DMS114 treated with DMSO at 0.1 percent for 48 hours (cell line): ENCODE data around the gene EPS8.

Source experiments
- DNase-seq: peaks from one replicate; lab custom pipeline; 2025; ENCODE audit not compliant: unreplicated experiment; lab: John Stamatoyannopoulos, UW

Gene EPS8

DNA sequence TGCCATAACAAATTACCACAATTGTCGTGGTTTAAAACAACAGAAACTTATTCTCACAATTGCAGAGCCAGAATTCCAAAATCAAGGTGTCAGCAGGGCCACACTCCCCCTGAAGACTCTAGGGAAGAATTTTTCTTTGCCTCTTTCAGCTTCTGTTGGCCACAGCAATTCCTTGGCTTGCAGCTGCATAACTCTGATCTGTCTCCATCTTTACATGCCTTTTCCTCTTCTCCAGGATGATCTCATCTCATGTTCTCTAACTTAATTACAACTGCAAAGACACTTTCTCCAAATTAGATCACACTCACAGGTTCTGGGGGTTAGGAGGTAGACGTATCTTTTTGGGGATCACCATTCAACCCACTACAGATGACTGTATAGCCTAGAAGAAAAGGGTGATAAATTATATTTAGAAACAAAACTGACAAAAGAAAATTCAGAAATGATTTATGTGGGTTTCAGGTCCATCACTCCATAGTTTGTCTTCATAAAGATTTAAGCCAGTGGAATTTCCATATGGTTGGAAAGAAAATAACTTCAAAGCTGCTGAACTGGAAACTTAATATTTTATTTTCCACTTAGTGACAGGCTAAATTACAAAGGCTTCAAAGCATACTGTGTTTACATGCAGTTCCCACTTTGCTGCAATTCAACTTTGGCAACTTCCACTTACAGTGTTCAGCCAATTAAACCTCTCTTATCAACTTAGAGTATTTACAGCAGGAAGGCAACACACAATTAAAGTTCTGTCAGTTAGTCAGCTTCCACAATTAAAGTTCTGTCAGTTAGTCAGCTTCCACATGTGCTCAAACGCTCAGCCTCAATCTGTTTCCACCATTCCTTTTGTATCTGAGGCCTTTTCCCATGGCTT lies 213.3 kb downstream of the EPS8 start:
- no peak for DNase-seq

DNA sequence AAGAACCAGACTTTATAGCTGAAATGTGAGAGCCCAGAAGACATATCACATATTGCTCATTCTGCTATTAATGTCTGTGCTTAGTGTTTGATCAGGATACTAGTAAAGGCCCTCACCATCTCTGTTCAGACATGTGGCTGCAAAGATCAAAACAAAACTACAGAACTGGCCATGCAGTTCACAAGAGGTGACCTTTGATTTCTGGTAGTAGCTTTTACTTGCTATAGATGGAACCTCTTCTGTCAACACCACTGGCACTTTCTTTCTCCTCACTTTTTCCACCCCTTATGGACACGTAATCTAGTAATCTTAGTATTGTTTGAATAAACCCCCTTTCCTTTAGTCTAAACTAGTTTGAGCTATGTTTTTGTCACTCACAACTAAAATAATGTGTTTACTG lies 214.8 kb downstream of the EPS8 start:
- no peak for DNase-seq
